Mammary epithelial cell (primary cell): Measurements from ENCODE around the gene SCGB3A2.

Experiments
- CTCF ChIP-seq, 2 donors: IDR thresholded peaks in 1 of 2; conservative IDR thresholded peaks in 1 of 2; 2 replicates each; pipeline ENCODE4 v1.5.1; 2011 to 2012; ENCODE audit warnings: inconsistent platforms in 2 of 2, low read length in 2 of 2, mild to moderate bottlenecking in 2 of 2, control low read depth in 1 of 2, low read depth in 1 of 2; ENCODE audit not compliant: insufficient read depth in 1 of 2; ENCODE audit errors: extremely low read depth in 1 of 2
- EZH2 ChIP-seq: IDR thresholded peaks from 2 replicates; pipeline ENCODE4 v1.6.1; 2012; ENCODE audit warnings: low read length, inconsistent platforms, borderline replicate concordance

- TF ChIP-seq CTCF (conservative IDR thresholded peaks at IDR 0.05 in 1 of 2, IDR thresholded peaks at IDR 0.05 in 1 of 2; ENCODE audit: extremely low read depth in 1 of 2, insufficient read depth in 1 of 2, low read depth in 1 of 2, low read length in 2 of 2) (no peak), EZH2 (no peak)
Measured at GRCh38 chr5:147927901-147928300, 49.4 kb downstream of the SCGB3A2 start.
